Activated CD8-positive, alpha-beta memory T cell treated with anti-CD3 and anti-CD28 coated beads, Interleukin-2, amount 50 U/mL, for 24 hours (primary cell): ENCODE data around the gene FBXW5.

Experiments
- DNase-seq: peaks from one replicate; pipeline ENCODE4 v3.0.0-alpha.2; 2020; ENCODE audit errors: extremely low read depth

The FBXW5 gene

DNA sequence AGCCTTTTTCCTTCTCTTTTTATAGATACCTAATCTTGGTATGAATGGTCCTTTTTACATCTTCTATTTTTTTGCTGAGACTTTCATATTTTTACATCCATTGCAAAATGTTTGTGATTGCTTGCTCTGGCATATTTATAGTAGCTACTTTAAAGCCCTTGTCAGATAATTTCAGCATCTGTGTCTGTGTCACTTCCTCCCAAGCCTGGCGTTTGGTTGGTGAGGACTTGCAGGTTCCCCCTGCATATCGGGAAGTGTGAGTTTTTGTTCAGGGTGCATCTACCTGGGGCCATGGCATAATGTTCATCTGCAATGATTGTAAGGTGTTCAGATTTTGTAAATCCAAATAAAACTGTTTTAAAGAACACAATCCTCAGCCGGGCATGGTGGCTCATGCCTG lies 8.9 kb downstream of the FBXW5 start:
- DNase-seq, result no peak

DNA sequence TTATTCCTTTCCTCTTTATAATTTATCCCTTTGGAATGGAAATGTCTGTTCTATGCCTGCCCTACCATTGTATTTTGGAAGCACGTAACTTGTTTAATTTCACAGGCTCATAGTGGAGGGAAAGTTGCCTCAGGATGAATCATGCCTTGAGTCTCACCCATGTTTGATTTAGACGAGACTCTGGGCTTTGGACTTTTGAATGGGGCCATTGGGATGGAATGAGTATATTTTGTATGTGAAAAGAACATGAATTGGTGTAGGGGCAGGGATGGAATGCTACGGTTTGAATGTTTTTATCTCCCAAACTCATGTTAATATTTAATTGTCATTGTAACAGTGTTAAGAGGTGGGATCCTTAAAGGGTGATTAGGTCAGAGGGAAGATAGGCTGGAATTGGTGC lies 10.3 kb downstream of the FBXW5 start:
- DNase-seq, result no peak

DNA sequence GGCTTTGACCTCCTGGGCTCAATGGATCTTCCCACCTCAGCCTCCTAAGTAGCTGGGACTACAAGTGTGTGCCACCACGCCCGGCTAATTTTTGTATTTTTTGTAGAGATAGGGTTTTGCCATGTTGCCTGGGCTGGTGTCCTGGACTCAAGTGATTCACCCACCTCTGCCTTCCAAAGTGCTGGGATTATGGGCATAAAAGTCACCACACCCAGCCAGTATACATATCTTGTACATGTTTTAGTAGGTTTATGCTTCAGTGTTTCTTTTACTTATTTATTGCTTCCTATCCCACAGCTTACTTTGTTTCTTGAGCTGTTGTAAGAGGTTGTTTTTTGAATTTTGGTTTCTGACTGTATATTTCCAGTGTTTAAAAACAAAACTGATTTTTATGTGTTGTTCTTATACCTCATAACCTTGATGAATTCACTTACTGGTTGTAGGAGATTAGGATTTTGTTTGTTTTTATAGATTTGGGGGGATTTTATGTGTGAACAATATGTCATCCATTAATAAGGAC lies 12.9 kb downstream of the FBXW5 start:
- DNase-seq, result no peak

- DNase-seq, result no peak
These were observed 14.5 kb downstream of the FBXW5 start for GRCh38 chr9:136930014-136930413.

DNA sequence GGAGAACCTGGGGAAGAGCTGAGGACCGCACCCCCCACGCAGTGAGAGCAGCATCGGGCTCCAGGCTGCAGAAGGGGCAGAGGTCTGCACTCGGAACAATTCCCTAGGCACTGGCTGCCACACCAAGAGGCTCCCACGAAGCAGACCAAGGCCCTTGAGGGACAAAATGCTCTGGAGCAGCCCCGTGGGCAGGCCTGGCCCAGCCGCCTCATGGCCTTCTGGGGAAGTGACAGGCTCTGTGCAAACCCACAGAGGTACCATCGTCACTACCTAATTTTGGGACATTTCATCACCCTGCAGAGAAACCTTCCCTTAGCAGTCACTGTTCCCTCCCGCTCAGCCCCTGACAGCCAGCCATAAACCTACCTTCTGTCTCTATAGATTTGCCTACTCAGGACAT lies 15.9 kb downstream of the FBXW5 start:
- no peak for DNase-seq

- no peak for DNase-seq
These were observed 16.9 kb downstream of the FBXW5 start for GRCh38 chr9:136927343-136928271.

DNA sequence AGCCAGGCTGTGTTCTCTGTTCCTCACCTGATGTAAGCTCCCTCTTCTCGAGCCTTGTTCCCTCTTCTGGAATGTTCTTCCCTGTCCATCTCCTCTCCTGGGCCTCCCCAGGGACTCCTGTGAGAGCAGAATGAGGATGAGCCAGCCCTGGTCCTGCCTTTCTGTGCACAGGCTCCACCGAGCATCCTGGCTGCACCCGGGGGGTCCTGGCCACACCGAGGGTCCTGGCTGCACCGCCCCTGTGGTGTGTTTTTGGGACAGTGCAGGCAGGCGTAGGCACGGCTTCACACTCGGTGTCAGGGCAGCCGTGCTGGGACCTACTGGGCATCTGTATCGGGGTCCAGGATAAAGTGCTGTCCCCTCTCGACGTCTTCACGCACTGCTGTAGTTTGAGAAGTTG lies 17.8 kb downstream of the FBXW5 start:
- no peak for DNase-seq

GRCh38 chr9:136926154-136926704 lies 18.3 kb downstream of the FBXW5 start:
- no peak for DNase-seq

DNA sequence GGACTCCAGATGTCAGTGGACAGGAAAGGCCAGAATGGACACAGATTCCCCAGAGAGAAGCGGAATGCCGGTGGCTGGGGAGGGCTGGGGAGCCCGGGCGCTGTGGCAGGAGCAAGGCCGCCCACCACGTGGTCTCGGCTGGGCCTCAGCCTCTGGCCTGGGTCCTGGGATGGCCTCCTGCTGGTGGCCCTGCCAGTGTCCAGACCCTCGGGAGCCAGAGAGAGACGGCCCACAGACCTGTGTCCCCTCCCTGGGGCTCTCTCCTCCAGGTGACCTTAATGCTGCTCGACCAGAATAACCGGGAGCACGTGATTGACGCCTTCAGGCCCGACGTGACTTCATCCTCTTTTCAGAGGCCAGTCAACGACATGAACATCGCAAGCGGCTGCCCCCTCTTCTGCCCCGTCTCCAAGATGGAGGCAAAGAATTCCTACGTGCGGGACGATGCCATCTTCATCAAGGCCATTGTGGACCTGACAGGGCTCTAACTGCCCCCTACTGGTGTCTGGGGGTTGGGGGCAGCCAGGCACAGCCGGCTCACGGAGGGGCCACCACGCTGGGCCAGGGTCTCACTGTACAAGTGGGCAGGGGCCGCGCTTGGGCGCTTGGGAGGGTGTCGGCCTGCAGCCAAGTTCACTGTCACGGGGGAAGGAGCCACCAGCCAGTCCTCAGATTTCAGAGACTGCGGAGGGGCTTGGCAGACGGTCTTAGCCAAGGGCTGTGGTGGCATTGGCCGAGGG lies 19.0 kb downstream of the FBXW5 start:
- DNase-seq, result no peak

GRCh38 chr9:136923881-136924280 lies 20.7 kb downstream of the FBXW5 start:
- DNase-seq, result no peak

- no peak for DNase-seq
These were observed 22.0 kb downstream of the FBXW5 start for GRCh38 chr9:136922540-136922939.

DNA sequence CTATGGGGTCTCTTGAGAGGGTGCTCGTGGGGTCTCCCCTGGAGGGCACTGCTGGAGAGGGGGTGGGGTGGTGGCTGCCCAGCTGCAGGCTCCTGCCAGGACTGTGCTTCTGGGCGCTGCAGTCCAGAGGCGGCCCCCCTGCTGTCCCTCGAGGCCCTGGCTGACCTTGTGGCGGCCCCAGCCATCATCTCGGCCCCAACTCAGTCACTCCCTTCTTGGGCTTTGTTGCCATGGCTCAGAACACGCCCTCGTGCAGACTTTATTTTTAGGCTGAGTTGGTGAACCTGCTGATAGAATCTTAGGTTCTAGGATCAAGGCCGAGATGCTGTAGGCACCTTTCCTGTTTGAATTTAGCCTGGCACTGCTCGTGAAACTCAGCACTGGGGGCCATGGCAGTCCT lies 22.8 kb downstream of the FBXW5 start:
- DNase-seq, result no peak

DNA sequence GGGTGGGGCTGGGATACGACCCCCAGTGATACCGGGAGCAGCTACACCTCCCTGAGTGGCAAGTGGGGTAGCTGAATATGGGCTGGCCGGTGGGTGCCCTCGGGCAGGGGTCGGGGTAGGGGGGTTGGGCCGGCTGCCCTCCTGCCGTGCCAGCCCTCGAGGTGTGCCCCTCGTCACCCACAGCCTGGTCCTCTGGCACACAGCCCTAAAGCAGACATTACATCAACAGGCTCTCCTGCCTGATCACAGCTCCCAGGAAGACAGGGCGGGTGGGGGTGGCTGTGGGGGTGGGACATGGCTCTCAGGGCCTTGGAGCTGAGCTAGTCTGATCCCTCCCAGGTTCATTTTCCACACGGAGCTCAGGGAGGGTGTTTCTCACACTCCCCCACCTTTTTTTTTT lies 23.2 kb downstream of the FBXW5 start:
- DNase-seq, result no peak

GRCh38 chr9:136920734-136921231 lies 23.8 kb downstream of the FBXW5 start:
- no peak for DNase-seq

DNA sequence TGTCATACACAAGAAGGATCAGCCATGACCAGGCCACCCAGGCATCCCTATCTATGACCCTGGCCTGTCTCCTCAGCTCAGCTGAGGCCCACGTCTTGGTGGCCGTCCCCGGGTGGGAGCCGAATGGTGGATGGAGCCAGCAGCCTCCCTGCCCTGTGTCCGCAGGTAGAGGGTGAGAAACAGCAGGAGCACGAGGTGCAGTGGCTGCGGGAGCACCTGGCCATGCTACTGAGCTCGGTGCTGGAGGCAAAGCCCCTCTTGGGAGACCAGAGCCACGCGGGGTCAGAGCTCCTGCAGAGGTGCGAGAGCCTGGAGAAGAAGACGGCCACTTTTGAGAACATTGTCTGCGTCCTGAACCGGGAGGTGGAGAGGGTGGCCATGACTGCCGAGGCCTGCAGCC lies 24.5 kb downstream of the FBXW5 start:
- no peak for DNase-seq

DNA sequence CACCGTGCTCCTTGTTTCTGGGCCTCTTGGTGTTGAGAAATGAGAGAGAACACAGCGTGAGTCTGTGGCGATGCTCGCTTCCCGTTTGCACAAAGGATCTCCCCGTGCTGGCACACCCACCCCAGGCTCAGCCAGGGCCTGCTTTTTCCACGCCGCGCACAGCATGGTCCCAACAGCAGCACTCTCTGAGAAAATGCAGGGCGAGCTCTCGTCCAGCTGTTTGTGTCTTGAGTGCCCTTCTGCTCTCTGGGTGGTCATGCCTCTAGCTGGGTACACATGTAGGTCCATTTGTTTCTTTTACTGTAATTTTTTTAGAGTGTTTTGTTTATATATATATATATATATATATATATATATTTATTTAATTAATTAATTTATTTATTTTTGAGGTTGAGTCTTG lies 26.6 kb downstream of the FBXW5 start:
- no peak for DNase-seq

- DNase-seq, result no peak
These were observed 28.0 kb downstream of the FBXW5 start for GRCh38 chr9:136916330-136917184.

GRCh38 chr9:136915632-136916329 lies 28.8 kb downstream of the FBXW5 start:
- DNase-seq, result no peak

DNA sequence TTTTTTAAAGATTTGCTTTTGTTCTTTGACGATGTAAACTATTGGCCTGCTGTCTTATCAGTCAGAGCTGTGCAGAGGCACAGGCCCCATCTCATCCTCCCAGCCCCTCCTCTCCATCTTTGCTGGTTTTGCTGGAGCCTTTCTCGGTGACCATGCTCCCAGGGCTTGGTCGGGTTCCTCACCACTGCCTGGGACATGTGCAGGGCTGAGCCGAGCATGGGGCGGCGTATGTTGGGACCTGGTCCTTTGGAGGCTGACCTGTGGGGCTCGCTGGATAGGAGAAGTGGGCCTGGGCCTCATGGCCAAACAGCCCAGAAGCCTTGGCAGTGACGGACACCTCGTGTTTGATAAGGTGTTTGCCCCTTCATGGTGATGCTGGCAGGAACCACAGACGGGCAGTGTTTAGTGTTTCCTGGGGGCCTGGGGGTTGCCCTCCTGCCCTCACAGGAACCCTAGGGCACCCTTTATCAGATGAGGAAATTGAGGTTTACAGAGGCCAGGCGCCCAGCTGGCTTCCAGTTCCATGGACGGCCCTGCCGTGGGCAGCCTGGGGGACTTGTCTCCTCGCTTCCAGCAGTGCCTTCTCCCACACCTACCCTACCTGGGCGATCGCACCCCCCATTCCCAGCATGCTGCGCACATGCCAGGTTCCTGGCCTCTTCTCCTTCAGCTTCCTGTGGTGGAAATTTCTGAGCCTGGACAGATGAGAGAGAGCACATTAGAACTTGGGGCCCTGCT lies 30.7 kb downstream of the FBXW5 start:
- DNase-seq, result no peak

DNA sequence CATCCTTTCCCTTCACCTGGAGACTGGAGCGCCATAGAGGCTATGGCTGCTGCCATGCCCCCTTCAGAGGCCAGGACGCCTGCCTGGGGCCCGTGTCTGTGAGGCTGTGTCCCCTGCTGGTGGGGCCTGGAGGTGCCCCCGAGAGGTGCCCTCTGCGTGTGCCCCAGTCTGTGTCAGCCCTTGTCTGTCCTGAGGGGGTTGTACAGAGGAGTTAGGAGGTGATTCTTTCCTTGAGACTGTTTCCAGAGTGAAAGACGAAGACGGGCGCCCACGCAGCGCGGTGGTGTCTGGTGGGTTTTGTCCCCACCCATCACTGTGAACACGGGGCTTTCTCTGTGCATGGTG lies 33.7 kb downstream of the FBXW5 start:
- DNase-seq, result no peak
